Measurements from ENCODE around the gene DMD. TPM values are rescaled to one million over a fixed set of nuclear protein-coding genes. Genes with fewer than 3 reads are reported as not detected.

The DMD gene
- total RNA-seq, 6 experiments from 2014 or later: 4.9 to 6.0 (median 5.5) TPM

- Mint-ChIP-seq H3K9me3 (no peaks in the 10 kb centered on the region), H3K4me3 (no peak overlapping the region)
Observed at GRCh38 chrX:31190221-31190975, 2021.0 kb downstream of the DMD start.

DNA sequence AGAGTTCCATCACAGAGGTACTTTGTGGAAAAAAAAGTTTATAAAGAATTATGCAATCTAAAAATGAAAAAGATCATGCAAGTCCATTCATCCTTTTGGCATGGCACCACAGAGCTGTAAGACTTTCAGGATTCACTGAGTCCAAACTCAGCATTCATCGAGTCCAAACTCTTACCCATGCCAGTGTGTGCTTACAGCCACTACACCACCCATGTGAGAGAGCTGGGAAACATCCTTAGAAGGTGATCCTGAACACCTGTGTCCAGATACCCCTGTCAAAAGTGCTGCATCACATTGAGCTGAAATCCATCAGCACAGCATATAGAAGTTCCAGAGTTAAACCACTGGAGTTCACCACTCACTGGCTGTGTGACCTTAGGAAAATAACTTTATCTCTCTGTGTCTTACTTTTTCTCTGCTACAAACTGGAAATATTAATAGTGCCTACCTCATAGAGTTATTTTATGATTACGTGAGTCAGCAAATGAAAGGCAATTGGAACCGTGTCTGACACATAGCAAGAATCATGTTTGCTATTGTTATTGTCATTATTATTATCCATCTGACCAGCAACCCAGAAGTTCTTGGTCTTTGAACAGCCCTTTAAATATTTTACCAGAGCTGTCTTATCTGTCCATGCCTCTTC is 2024.5 kb downstream of the DMD start:
- Mint-ChIP-seq H3K4me3 (no peak overlapping the region), H3K27me3 (ENCODE audit: insufficient read depth) (no peaks in the 10 kb centered on the region), H3K27ac (no peak overlapping the region), H3K4me1 (ENCODE audit: low read depth) (no peaks in the 10 kb centered on the region), H3K36me3 (ENCODE audit: low read depth) (peaks cover 5% of the 10 kb centered on the region; the same call in 1 of the 2 replicates), H3K9me3 (no peaks in the 10 kb centered on the region)
- no peak for DNase-seq
- TF ChIP-seq, protein P1, sequence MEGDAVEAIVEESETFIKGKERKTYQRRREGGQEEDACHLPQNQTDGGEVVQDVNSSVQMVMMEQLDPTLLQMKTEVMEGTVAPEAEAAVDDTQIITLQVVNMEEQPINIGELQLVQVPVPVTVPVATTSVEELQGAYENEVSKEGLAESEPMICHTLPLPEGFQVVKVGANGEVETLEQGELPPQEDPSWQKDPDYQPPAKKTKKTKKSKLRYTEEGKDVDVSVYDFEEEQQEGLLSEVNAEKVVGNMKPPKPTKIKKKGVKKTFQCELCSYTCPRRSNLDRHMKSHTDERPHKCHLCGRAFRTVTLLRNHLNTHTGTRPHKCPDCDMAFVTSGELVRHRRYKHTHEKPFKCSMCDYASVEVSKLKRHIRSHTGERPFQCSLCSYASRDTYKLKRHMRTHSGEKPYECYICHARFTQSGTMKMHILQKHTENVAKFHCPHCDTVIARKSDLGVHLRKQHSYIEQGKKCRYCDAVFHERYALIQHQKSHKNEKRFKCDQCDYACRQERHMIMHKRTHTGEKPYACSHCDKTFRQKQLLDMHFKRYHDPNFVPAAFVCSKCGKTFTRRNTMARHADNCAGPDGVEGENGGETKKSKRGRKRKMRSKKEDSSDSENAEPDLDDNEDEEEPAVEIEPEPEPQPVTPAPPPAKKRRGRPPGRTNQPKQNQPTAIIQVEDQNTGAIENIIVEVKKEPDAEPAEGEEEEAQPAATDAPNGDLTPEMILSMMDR (IDR thresholded peaks at IDR 0.05): no peak

More at GRCh38 chrX:31190221-31190975, 2021.0 kb downstream of the DMD start:
- 0 out of 2 replicates have a peak, but pooled peaks cover under 1% of the 10 kb centered on the region for H3K36me3 Mint-ChIP-seq (ENCODE audit: low read depth)
- TF ChIP-seq, protein P1 (IDR thresholded peaks at IDR 0.05): no peak
- no peak for DNase-seq
- peaks cover 3% of the 10 kb centered on the region; the same call in 1 of the 2 replicates for H3K4me1 Mint-ChIP-seq (ENCODE audit: low read depth)
- no peak overlapping the region for H3K27ac Mint-ChIP-seq
- no peaks in the 10 kb centered on the region for H3K27me3 Mint-ChIP-seq (ENCODE audit: insufficient read depth)

DNA sequence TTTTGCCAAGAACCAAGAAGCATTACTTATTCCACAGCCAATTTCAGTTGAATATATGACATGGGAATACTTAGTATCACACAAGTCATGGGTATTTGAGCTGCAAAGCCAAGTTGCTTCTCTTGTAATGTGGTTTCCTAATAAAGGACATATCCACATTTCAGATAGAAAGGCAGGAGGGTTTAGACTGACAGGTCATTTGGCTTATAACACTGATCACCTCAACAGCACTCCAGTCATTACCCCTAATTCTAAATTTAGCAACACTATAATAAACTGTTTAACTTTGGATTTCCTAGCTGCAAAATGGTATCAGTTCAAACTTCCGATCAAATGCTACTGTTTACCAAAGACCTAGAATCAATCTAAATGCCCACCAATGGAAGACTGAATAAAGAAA is 2025.5 kb downstream of the DMD start:
- Mint-ChIP-seq H3K9me3 (no peaks in the 10 kb centered on the region), H3K36me3 (ENCODE audit: low read depth) (peaks cover 5% of the 10 kb centered on the region; the same call in 1 of the 2 replicates), H3K27ac (no peak overlapping the region), H3K27me3 (ENCODE audit: insufficient read depth) (no peaks in the 10 kb centered on the region), H3K4me1 (ENCODE audit: low read depth) (no peaks in the 10 kb centered on the region), H3K4me3 (no peak overlapping the region)
- no peak for DNase-seq
- TF ChIP-seq, protein P1 (IDR thresholded peaks at IDR 0.05): no peak

- Mint-ChIP-seq H3K9me3 (no peaks in the 10 kb centered on the region), H3K4me3 (no peak overlapping the region), H3K27ac (no peak overlapping the region), H3K27me3 (ENCODE audit: insufficient read depth) (no peaks in the 10 kb centered on the region), H3K4me1 (ENCODE audit: low read depth) (no peaks in the 10 kb centered on the region; the same call in 1 of the 2 replicates), H3K36me3 (ENCODE audit: low read depth) (peaks cover 5% of the 10 kb centered on the region; the same call in 1 of the 2 replicates)
- no peak for DNase-seq
- TF ChIP-seq, protein P1 (IDR thresholded peaks at IDR 0.05): no peak
Observed at GRCh38 chrX:31181377-31182000, 2029.9 kb downstream of the DMD start.

- Mint-ChIP-seq H3K4me3 (no peak overlapping the region), H3K27me3 (ENCODE audit: insufficient read depth) (no peaks in the 10 kb centered on the region), H3K36me3 (ENCODE audit: low read depth) (no peaks in the 10 kb centered on the region), H3K27ac (no peak overlapping the region), H3K9me3 (no peaks in the 10 kb centered on the region), H3K4me1 (ENCODE audit: low read depth) (no peaks in the 10 kb centered on the region; the same call in 1 of the 2 replicates)
- TF ChIP-seq, protein P1 (IDR thresholded peaks at IDR 0.05): no peak
- no peak for DNase-seq
Observed at GRCh38 chrX:31179203-31179602, 2032.1 kb downstream of the DMD start.

All from HFFc6 (cell line).